ENCODE measurements around the gene KNDC1.
"Not testable (repeated sequence)": the region's sequence is repeated elsewhere in the genome, so short reads cannot be mapped to it uniquely, and the experiment has no call there.

The KNDC1 gene

GRCh38 chr10:133257489-133258065 is 97.6 kb downstream of the KNDC1 start:
- DNase-seq (ENCODE audit: low spot score): no peak
- FAIRE-seq: no peak

- FAIRE-seq (no peak), DNase-seq (ENCODE audit: low spot score) (no peak)
Measured at GRCh38 chr10:133258066-133258817, 98.2 kb downstream of the KNDC1 start.

DNA sequence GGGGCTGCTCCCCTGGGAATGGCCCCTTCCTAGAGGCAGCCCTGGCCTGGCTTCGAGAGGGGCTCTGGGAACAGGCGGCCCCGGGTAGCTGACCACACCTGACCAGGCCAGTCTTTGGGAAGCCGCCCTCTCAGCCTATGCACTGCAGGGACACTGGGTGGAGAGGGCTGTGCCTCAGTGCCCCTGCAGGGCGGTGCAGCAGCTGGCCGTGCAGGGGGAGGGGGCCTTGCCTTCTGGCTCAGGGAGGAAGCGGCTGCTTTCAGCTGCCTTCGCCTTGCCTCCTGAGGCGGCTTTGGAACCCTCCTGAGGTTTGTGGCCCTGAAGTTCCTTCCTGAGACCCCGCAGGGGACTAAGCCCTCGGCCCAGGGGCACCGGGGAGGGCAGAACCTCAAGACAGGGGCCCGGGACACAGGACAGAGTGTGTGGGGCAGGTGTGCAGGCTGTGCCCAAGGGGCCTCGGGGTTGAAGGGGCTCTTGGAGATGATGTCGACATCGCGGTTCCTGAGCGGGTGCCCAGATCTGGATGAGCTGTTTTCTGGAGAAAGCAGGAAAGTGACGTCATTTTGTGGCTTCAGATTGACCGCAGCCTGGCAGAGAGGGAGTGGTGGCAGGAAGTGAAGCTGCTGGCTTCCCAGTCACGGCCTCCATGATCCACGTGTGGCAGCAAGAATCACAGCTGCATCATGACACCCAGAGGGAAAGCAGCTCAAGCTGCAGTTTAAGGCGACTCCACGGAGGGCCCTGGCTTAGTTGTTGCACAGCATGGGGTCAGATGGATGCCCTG is 99.0 kb downstream of the KNDC1 start:
- FAIRE-seq (peak; percentile 61), DNase-seq (ENCODE audit: low spot score) (peak; percentile 90)

DNA sequence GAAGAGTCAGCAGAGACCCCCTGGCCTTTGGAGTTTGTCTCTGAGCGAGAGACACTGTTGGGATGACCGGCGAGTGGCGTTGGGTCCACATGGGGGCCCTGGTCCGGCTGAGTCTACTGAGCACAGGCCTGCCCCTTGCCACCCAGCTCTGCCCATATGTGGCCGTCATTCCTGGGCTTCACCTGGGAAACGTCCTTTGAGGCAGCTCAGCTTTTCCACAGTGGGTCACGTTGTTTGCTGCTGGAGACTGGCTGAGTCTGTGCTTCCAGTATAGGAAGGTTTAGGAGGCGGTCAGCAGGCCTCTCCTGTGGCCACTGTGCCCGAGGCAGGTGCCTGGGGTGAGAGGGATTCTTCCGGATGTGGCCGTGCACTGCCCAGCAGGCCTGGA is 99.6 kb downstream of the KNDC1 start:
- FAIRE-seq (no peak), DNase-seq (ENCODE audit: low spot score) (no peak)

GRCh38 chr10:133260895-133261725 is 101.1 kb downstream of the KNDC1 start:
- no peak for FAIRE-seq
- peak; percentile 48 for DNase-seq (ENCODE audit: low spot score)

GRCh38 chr10:133261726-133262325 is 101.8 kb downstream of the KNDC1 start:
- DNase-seq (ENCODE audit: low spot score) (peak; percentile 83), FAIRE-seq (peak; percentile 23)

GRCh38 chr10:133262696-133263095 is 102.7 kb downstream of the KNDC1 start:
- FAIRE-seq (no peak), DNase-seq (ENCODE audit: low spot score) (no peak)

- FAIRE-seq (no peak), DNase-seq (ENCODE audit: low spot score) (no peak)
Measured at GRCh38 chr10:133263674-133264073, 103.7 kb downstream of the KNDC1 start.

DNA sequence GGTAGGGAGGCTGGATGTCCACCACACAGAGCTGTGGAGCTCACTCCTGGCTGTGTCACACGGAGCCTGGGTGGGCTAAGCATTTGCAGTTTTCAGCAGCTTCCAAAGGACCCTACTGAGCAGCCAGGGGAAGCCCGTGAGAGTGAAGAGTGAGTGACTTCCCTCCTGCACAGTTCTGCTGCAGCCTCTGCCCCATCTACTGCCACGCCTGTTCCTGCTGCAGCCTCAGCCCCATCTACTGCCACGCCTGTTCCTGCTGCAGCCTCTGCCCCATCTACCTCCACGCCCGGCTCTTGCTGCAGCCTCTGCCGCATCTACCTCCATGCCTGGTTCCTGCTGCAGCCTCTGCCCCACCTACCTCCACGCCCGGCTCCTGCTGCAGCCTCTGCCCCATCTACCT is 104.4 kb downstream of the KNDC1 start:
- FAIRE-seq (no peak), DNase-seq (ENCODE audit: low spot score) (no peak)

GRCh38 chr10:133265052-133265451 is 105.0 kb downstream of the KNDC1 start:
- not testable (repeated sequence) for DNase-seq (ENCODE audit: low spot score)
- FAIRE-seq: peak; percentile 13

DNA sequence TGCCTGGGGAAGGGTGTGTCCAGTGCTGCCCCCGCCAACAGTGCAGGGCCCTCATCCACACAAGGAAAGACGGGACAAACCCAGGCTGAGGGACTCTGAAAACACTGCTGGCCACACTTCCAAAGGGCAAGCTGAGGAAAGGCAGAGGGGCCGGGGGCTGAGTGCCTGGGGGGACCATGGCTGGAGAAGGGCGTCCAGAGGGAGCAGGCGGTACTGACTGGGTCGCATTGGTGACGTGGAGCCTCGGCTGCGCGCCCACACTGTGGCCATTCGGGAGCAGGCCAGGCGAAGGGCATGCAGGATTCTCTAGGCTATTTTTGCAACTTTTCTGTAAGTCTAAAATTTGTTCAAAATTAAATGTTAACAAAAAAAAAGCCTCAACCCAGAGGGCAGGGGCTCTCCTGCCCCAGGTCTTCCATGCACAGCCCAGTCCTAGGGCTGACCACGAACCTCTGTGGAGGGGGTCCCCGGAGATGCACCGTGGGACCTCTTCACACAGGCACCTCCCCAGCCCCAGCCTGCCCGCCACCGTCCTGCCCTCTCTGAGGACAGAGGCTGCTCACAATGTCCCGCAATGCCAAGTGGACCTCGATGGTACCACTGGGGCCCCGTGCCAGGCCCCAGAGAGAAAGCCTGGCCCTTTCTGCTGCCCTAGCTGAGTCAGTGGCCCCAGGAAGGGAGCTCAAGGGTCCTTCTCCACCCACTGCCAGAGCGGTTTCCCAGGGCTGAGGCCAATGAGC is 106.2 kb downstream of the KNDC1 start:
- no peak for DNase-seq (ENCODE audit: low spot score)
- FAIRE-seq: no peak

GRCh38 chr10:133267293-133267692 is 107.3 kb downstream of the KNDC1 start:
- DNase-seq (ENCODE audit: low spot score) (no peak), FAIRE-seq (no peak)

DNA sequence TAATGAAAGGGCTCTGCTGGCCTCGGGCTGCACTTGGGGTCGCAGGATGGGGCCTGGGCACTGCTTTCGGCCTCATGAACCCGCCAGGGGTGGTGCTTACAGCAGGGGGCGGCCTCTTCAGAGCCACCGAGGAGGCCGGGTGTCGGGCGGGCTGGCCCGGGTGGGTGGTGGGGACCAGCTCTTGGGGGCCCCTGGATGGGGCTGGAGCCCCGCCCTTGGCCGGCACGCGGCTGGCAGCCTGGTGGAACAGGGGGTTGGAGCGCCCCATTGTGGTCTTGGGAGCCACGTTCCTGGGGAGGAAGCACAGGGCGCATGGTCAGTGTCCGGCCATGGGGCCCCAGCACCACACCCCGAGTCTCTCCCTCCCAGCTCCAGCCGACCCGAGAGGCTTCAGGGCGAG is 107.8 kb downstream of the KNDC1 start:
- FAIRE-seq (no peak), DNase-seq (ENCODE audit: low spot score) (no peak)

GRCh38 chr10:133268532-133268931 is 108.5 kb downstream of the KNDC1 start:
- FAIRE-seq: no peak
- DNase-seq (ENCODE audit: low spot score): no peak

GRCh38 chr10:133269367-133269766 is 109.3 kb downstream of the KNDC1 start:
- FAIRE-seq (no peak), DNase-seq (ENCODE audit: low spot score) (no peak)

DNA sequence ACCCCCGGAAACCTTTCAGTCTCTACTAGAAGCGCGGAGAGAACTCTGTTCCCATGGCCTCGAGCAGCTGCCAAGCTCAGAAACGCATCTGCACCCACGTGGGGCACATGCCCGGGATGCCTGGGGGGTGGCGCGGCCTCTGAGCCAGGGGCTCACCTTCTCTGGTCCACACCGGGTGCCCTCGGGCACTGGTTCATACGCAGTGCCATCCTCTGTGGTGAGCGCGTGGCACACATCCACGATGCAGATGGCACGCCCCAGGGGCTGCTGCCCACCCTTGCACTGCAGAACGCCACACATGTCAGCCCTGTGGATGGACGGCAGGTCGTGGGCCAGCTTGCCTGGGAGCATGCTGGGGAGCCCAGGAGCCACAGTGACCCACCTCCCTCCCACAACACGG is 110.2 kb downstream of the KNDC1 start:
- FAIRE-seq: no peak
- DNase-seq (ENCODE audit: low spot score): no peak

DNA sequence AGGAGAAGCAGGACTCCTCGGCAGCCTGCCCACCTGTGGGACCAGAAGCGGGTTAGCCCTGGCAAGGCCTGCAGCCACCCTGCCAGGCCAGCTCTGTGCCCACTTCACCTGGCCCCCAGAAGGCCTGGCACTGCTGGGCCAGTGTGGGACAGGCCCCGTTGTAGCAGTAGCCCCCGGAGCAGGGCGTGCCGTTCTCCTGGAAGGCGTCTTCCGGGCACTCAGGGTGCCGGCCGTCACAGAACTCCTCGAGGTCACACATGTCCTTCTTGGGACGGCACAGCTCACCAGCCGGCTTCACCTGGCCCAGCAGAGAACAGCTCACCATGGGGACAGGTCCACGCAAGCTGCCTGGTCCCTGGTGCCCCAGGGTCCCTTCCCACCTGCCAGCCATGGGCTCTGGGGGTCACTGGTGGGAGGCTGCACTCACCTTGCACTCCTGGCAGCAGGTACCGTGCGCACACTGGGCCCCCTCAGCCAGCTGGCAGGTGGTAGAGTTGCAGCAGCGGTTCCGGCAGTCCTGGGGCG is 110.8 kb downstream of the KNDC1 start:
- FAIRE-seq: no peak

GRCh38 chr10:133271521-133272300 is 111.7 kb downstream of the KNDC1 start:
- DNase-seq (ENCODE audit: low spot score): no peak
- no peak for FAIRE-seq

More for the DNA sequence above, 110.8 kb downstream of the KNDC1 start:
- no peak for DNase-seq (ENCODE audit: low spot score)

GRCh38 chr10:133272301-133272963 is 112.4 kb downstream of the KNDC1 start:
- FAIRE-seq: no peak

More at GRCh38 chr10:133272301-133272963, 112.4 kb downstream of the KNDC1 start:
- no peak for DNase-seq (ENCODE audit: low spot score)

Measured in urothelium cell line (cell line).